Stimulated activated CD4-positive, alpha-beta T cell treated with anti-CD3 and anti-CD28 coated beads, Interleukin-15, amount 100 ng/mL, for 24 hours (primary cell): ENCODE data around the gene PHF21B.
"Not testable (repeated sequence)": the region's sequence is repeated elsewhere in the genome, so short reads cannot be mapped to it uniquely, and the experiment has no call there.

Source experiments
- DNase-seq: peaks from one replicate; pipeline ENCODE4 v3.0.0-alpha.2; 2020

Gene PHF21B

GRCh38 chr22:44915441-44915840, 94.4 kb downstream of the PHF21B start:
- no peak for DNase-seq

DNA sequence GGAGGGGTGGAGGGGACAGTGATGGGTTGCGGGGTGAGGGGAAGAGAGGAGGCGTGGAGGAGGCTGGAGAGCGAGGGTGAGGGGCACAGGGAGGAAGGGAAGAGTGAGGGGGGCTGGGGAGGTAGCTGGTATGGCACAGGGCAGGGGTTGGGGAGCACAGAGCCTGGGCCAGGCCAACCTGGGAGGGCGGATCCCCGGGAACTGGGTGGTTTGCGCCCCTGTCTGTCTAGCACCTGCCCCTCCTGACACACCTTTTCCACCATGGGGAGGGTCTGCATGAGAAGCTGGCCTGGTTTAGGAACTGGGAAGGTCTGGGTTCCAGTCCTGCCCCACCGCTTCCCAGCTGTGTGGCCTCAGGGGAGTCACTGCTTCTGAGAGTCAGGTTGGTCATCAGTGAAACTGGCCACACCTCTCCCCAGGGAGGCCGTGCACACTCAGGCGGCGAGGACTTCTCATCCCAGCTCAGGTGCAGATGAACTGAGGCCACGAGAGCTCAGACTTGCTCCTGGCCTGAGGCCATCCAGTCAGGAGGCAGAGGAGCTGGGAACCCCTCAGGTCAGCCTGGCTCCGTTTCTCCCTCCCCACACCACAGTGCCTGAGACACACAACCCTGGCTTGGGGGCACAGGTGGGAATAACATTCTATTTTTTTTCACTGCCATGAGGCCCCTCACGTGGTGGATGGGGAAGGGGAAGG, 95.6 kb downstream of the PHF21B start:
- DNase-seq = no peak

- no peak for DNase-seq
These were observed 96.4 kb downstream of the PHF21B start for GRCh38 chr22:44913198-44913983.

DNA sequence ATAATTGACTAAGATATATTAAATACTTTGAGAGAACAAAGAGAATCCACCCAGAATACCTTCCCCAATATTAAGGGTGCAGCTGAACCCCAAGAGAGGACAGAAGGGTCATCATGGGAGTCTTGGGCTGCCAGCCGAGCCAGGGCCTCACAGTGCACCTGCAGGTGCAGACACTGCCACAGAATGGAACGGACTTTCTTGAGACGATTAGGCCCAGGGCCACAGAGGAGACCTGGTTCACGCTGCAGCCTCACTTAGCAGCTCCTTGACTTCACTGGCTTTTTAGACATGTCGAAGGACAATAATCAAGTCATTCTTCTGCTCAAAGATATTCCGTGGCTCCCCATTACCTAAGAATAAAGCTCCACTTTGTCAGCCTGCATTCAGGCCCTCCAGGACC, 100.6 kb downstream of the PHF21B start:
- DNase-seq = no peak

- DNase-seq = no peak
These were observed 101.8 kb downstream of the PHF21B start for GRCh38 chr22:44907765-44908737.

GRCh38 chr22:44906999-44907644, 102.7 kb downstream of the PHF21B start:
- DNase-seq = no peak

DNA sequence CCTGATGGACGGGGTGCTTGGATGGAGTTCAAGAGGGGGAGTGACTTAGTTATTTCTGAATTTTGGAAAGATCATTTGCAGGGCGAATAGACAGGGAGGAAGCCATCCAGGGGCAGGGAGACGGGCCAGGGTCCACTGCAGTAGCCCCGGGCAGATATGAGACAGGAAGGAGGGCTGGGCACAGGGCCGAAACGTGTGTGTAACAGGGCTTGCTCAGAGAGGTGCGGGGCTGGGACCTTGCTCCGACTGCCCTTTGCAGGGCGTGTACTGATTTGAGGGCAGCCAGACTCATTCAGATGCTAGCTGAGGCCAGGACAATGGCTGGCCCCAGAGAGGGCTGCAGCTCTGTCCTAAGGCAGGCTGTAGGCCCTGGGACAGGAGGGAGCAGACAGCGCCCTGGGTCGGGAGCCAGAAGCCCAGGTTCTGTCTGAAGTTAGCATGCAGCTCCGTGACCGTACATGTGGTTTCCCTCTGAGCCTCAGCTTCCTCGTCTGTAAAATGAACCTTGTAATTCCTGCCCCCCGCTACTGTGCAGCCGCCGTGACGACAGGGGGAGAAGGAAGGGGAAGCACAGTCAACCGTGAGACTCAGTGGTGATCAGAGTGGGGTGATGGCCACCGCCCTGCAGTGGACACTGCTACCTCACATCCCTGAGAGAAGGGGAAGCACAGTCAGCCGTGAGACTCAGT, 103.4 kb downstream of the PHF21B start:
- DNase-seq = no peak

GRCh38 chr22:44904492-44905152, 105.2 kb downstream of the PHF21B start:
- DNase-seq = not testable (repeated sequence)

GRCh38 chr22:44903164-44903563, 106.6 kb downstream of the PHF21B start:
- DNase-seq = not testable (repeated sequence)

GRCh38 chr22:44901301-44901700, 108.5 kb downstream of the PHF21B start:
- DNase-seq = no peak

DNA sequence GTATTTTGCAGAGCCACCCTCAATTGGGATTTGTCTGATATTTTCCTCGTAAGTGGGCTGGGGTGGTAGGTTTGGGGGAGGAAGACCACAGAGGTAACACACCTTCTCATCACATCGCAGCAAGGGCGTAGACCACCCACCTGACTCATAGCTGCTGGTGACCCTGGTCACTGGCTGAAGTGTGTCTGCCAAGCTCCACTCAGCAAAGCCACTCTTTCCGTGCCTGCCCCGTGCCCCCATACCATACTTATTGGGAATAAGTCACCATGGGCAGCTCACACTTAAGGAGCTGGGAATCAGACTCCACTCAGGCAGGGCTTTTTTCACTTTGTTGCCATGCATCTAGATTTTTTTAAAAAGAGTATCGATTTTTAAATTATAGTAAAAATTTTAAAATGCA, 111.6 kb downstream of the PHF21B start:
- DNase-seq = no peak

GRCh38 chr22:44895296-44896055, 114.3 kb downstream of the PHF21B start:
- no peak for DNase-seq

GRCh38 chr22:44894782-44895181, 115.0 kb downstream of the PHF21B start:
- DNase-seq = no peak

DNA sequence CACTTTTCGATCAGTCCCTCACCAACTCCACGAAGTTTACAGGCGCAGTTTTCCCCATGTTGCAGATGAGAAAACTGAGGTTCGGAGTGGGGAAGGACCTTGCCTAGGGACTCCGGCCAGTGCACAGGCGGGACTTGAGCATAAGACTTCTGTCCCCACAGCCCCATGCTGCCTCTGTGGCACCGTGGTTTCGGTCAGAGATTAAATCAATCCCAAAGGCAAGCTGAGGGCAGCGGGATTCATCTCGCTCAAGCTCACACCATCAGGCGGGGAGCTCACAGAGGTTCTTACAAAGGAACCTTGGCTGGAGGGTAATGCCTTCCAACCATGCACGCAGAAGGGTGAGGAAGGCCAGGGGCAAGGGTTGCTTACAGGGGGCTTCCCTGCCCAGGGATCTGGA, 115.5 kb downstream of the PHF21B start:
- DNase-seq = no peak

DNA sequence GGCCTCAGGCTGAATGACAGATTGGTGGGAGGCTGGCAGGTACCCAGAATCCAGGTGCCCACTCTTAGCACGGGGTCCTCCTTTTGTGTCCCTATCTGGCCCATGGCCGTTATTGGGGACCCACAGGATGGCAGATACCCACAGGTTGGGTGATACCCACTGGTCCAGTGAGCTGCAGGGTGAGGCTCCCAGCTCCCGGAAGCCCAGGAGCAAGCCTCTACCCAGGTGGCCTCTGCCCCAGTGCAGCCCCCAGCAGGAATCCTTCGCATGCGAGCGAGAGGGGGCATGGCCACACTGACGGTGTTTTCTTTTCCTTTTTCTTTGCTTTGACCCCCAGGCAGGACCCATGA, 116.1 kb downstream of the PHF21B start:
- no peak for DNase-seq

- DNase-seq = no peak
These were observed 116.7 kb downstream of the PHF21B start for GRCh38 chr22:44892803-44893730.

DNA sequence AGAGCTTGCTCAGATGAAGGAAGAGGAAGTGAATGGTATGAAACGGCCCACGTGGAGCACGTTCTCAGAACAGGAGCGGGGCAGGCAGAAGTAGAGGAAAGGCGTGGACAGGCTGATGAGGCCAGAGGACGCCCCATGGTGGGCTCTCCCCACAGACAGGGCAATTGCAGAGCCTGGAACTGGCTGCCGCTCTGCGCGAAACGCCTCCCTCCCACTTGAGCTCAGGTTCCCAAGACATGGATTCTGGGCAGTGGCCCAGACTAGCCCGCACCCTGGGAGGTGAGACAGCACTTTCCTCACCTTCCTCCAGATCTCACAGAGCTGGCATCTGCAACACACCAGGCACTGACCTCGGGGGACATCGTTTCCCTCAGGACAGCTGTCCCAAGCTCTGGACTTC, 117.6 kb downstream of the PHF21B start:
- DNase-seq = no peak

DNA sequence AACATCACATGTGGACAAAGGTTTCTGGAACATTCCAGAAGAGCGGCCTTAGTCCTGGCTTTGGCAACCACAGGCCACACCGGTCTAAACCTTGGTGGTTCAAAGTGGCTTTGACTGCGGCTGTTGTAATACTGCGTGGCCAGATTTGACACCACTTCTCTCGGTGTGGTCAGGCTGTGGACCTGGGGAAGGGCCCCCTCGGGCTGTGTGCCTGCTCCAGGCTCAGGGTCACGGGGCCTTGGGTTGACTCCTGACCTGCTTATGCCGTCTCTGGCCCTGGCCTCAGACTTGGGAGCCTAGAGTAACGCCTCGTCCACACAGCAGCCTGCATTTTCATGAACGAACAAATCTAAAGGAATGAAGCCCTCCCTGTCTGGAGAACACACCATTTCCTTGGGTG, 118.0 kb downstream of the PHF21B start:
- no peak for DNase-seq

- DNase-seq = no peak
These were observed 118.5 kb downstream of the PHF21B start for GRCh38 chr22:44891293-44891747.
